GM10248 (cell line): Measurements from ENCODE around the gene NIPBL.
"Not testable (repeated sequence)": the region's sequence is repeated elsewhere in the genome, so short reads cannot be mapped to it uniquely, and the experiment has no call there.

Source experiments
- CTCF ChIA-PET: fragments of 300-600 bp; sonication (Branson Sonifier 250); formaldehyde crosslinking; extraction: SDS; loops from one replicate; lab custom pipeline; 2021; ENCODE audit warnings: antibody characterized with exemption; lab: Yijun Ruan, JAX
- POLR2A ChIA-PET: fragments of 350-650 bp; sonication (Branson Sonifier 250); formaldehyde crosslinking; extraction: SDS; loops from one replicate; lab custom pipeline; 2020; ENCODE audit warnings: antibody characterized with exemption; lab: Yijun Ruan, JAX
- DNase-seq: peaks from one replicate; pipeline ENCODE4 v3.0.0; 2012; ENCODE audit errors: extremely low spot score
- TF ChIP-seq, protein P1 (sequence below): IDR thresholded peaks from 2 replicates; pipeline ENCODE4 v1.5.1; 2012; ENCODE audit warnings: mild to moderate bottlenecking, low read depth; ENCODE audit errors: extremely low read depth, missing control alignments, control extremely low read depth

The NIPBL gene

DNA sequence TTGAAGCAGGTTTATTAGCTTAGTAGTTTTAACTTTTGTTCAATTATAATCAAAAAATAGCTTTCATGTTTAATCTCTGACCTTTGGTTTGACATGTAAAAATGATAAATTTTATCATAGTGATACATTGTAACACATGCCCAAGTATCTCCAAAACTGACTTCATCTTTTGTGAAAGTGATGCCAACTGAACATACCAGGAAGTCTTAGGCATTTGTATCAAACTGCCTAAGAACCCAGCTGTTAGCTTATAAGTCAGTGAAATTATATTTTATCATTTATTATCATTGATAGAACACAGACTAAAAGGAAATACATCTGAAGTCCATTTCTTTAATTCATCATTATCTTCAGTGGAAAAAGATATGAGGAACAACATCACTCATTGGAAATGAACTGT, 39.1 kb downstream of the NIPBL start:
- ChIA-PET POLR2A (no interaction called here), CTCF (interaction anchor here (0.9 to 1.3 kb wide), 3 partner anchors 14 to 31 kb away, joined by 3 read pairs; no protein-coding TSS in a partner anchor)
- DNase-seq: no peak
- TF ChIP-seq, protein P1, sequence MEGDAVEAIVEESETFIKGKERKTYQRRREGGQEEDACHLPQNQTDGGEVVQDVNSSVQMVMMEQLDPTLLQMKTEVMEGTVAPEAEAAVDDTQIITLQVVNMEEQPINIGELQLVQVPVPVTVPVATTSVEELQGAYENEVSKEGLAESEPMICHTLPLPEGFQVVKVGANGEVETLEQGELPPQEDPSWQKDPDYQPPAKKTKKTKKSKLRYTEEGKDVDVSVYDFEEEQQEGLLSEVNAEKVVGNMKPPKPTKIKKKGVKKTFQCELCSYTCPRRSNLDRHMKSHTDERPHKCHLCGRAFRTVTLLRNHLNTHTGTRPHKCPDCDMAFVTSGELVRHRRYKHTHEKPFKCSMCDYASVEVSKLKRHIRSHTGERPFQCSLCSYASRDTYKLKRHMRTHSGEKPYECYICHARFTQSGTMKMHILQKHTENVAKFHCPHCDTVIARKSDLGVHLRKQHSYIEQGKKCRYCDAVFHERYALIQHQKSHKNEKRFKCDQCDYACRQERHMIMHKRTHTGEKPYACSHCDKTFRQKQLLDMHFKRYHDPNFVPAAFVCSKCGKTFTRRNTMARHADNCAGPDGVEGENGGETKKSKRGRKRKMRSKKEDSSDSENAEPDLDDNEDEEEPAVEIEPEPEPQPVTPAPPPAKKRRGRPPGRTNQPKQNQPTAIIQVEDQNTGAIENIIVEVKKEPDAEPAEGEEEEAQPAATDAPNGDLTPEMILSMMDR: no peak

DNA sequence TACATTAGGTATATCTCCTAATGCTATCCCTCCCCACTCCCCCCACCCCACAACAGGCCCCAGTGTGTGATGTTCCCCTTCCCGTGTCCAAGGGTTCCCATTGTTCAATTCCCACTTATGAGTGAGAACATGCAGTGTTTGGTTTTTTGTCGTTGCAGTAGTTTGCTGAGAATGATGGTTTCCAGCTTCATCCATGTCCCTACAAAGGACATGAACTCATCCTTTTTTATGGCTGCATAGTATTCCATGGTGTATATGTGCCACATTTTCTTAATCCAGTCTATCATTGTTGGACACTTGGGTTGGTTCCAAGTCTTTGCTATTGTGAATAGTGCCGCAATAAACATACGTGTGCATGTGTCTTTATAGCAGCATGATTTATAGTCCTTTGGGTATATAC, 40.0 kb downstream of the NIPBL start:
- CTCF ChIA-PET, POLR2A ChIA-PET, DNase-seq: not testable (repeated sequence)

DNA sequence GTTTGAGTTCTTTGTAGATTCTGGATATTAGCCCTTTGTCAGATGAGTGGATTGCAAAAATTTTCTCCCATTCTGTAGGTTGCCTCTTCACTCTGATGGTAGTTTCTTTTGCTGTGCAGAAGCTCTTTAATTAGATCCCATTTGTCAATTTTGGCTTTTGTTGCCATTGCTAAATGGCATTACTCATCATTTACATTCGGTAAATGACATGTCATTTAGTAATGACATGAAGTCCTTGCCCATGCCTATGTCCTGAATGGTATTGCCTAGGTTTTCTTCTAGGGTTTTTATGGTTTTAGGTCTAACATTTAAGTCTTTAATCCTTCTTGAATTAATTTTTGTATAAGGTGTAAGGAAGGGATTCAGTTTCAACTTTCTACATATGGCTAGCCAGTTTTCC, 40.8 kb downstream of the NIPBL start:
- CTCF ChIA-PET, POLR2A ChIA-PET, DNase-seq: not testable (repeated sequence)

DNA sequence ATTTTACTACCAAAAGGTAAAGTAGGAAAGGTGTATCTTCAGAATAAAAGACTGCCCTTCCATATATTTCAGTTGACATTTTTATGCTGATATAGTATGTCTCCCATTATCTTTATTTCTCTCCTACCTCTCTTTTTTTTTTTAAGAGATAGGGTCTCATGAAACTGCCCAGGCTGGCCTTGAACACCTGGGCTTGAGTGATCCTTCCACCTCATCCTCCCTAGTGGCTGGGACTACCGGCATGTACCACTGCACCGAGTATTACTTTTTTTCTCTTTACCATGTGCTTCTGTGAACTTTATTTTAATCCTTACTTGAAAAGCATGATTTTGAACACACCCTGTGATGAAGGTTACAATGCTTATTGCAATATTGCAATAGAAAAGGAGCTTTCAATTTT, 42.7 kb downstream of the NIPBL start:
- ChIA-PET CTCF (interaction anchor here (1.2 kb wide), 1 partner anchor 10 kb away, joined by 3 read pairs; no protein-coding TSS in a partner anchor), POLR2A (no interaction called here)
- TF ChIP-seq, protein P1: no peak

DNA sequence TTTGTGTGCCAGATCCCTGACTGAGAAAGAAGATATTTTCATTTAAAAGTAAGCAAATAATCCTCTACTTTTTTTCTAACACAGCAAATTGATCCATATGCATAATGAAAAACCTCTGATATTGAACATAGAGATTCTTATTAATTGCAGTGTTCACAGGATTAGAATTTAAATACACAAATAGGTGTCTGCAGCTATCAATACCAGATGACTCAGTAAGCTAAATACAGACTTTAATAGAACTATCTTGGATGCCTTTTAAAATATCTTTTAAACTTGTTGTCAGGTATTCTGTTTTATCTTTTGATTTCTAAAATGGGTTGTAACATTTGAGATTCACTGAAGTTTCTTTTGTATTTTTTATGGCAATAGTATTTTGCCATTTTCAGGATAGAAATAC, 43.1 kb downstream of the NIPBL start:
- TF ChIP-seq, protein P1: no peak
- ChIA-PET POLR2A (no interaction called here), CTCF (interaction anchor here (1.2 kb wide), 1 partner anchor 11 kb away, joined by 3 read pairs; no protein-coding TSS in a partner anchor)
- no peak for DNase-seq

More for the DNA sequence above, 42.7 kb downstream of the NIPBL start:
- DNase-seq: no peak

DNA sequence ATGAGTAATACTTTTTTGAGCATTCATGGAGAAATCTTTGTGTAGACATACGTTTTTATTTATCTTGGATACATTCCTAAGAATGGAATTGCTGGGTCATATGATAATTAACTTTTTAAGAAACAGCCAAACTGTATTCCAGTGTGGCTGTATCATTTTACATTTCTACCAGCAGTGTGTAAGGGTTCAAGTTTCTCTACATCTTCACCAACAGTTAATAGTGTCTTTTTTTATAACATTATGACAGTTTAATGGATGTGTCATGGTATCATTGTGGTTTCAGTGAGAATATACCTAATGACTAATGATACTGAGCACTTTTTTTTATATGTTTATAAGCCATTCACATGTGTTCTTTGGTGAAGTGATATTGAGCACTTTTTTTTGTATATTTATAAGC, 52.4 kb downstream of the NIPBL start:
- DNase-seq: no peak
- POLR2A ChIA-PET: no interaction called here
- TF ChIP-seq, protein P1: no peak
- CTCF ChIA-PET: interaction anchor here (1.0 to 1.3 kb wide), 2 partner anchors 13 to 35 kb away, joined by 3 read pairs; no protein-coding TSS in a partner anchor

DNA sequence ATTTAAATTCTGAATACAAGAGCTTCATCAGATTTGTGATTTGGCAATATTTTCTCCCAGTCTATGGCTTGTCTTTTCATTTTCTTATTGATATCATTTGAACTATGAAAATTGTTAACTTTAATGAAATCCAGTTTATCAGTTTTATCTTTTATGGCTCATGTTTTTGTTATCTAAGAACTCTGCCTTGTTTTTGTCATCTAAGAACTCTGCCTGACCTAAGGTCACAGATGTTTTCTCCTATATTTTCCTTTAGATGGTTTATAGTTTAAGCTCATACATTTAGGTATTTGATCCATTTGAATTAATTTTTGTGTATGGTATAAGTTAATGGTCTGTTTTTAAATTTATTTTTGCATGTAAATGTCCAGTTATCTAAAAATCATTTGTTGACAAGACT, 52.9 kb downstream of the NIPBL start:
- TF ChIP-seq, protein P1: no peak
- DNase-seq: no peak
- POLR2A ChIA-PET: no interaction called here
- CTCF ChIA-PET: interaction anchor here (1.0 to 1.3 kb wide), 2 partner anchors 14 to 35 kb away, joined by 3 read pairs; no protein-coding TSS in a partner anchor
